Activated T-cell treated with anti-CD3 and anti-CD28 coated beads for 48 hours (primary cell): ENCODE measurements around the gene NTMT2.
"Not testable (repeated sequence)": the region's sequence is repeated elsewhere in the genome, so short reads cannot be mapped to it uniquely, and the experiment has no call there.

ENCODE experiments used
- DNase-seq: peaks from one replicate; pipeline ENCODE4 v3.0.0-alpha.2; 2020; ENCODE audit warnings: low read depth

Gene NTMT2

DNA sequence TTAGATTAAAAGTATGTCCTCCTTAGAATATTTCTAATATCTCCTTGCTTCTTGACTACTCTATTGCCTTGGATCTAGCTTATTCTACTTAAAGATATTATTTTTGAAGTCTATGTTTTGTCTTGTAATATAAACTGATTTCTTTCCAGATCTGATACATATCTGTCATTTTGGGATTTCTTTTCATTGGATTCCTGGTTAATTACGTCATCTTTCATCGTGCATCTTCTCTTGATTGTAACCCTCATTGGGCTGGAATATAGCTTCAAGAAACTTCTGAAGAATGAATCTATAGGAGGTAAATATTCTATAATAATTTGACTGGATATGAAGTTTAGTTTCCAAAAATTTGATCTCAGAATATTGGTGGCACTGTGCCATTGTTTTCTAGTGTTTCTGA is 12.1 kb downstream of the NTMT2 start:
- DNase-seq: no peak

DNA sequence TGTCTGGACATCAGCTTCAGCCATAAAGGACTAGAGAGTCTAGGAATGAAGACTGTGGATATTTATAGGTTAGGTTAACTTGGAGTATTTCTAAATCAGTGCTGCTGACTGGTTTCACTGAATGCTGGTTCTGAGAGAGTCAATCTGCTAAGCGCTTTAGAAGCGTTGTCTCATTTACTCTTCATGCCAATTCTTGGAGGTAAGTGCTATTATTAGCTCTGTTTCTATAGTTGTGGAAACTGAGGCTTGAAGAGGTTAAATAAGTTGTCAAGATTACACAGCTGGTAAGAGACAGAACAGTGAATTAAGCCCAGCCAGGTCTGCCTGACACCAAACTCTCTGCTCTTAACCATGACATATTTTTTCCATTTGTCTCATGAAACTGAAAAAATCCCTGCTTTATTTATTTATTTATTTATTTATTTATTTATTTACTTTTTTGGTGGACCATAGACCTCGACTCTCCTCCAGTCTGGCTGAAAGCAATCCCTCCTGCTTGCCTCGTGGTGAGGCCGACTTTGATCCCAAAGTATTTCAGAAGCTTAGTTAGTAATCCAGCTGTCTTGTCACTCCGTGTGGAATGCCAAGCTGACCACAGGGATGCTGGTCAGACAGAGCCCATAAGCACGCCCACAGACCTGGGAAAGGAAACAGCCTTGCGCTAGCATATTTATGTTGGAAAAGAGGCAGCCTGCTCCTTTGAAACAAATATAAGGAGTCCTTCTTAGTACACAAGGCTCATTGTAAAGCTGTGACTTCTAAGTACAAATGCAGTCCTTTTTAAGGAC is 16.9 kb downstream of the NTMT2 start:
- DNase-seq: no peak

DNA sequence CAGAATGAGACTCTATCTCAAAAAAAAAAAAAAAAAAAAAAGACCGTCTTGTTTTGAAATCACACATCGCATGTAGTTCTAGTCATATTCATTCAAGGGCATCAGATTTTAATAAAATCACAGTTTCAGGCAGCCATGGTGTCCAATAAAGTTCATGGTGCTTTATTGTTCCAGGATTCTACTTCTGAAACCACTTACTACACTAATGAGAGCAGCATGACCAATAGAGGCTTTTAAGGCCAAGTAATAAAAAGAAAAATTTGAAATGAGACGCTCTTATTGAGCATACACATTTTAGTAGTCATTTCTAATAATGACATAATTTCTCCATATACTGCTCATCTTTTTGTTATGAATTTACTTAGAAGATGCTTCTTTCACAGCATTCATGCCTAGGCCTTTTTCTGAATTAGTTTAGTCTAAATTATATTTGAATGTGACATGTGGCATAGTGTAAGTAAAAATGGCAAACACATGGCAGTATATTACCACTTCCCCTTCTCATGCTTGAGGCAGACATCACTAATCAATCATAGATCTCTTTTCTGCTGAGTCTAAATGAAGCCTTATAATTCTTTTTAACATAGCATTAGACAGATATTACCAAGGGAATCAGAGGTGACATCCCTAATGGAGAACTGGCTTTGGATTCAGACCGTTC is 18.5 kb downstream of the NTMT2 start:
- DNase-seq: no peak

DNA sequence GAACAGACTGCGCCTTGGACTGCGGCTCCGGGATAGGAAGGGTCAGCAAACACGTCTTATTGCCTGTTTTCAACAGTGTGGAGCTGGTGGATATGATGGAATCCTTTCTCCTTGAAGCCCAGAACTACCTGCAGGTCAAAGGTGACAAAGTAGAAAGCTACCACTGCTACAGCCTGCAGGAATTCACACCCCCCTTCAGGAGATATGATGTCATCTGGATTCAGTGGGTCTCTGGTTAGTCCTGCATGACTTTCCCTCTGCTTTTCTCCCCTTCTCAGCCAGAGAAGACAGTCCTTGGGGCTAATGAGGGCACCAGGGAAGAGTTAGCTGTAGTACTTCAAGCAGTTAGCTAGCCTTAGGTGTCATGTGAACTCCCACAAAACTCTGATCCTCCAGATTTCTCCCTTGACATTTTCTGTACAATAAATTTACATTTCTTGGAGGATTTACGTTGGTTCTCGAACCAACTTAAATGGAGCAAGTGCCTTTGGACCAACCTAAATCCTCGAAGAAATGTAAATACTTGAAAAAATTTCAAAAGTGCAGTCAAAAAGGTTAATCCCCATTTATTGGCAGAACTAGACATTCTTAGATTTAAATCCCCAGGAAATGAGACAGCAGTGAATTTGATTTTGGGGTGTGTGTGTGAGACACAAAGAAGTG is 20.9 kb downstream of the NTMT2 start:
- DNase-seq: no peak

DNA sequence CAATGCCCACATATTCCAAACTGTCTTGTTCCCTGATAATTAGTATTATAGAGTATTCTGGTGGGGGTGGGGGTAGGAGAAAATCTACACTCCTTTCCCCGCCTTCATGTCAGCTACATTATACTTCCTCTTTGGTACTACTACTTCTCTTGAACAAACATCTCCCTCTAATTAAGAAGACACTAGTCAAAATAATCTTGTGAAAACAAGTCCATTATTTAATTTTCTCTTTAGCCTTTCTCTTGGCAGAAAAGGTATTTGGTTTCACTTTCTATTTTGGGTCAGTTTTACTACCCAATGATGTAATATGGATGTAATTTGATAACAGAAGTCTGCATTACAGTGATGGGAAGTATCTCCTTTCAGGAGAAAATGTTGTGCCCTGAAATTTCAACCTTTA is 22.5 kb downstream of the NTMT2 start:
- no peak for DNase-seq

DNA sequence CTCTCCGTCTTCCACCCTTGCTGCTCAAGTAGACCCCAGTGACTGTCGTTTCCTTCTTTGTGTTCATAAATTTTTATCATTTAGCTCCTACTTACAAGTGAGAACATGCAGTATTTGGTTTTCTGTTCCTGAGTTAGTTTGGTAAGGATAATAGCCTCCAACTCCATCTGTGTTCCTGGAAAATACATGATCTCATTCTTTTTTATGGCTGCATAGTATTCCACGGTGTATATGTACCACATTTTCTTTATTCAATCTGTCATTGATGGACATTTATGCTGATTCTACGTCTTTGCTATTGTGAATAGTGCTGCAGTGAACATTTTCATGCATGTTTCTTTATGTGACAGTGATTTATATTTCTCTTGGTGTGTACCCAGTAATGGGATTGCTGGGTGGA is 24.8 kb downstream of the NTMT2 start:
- DNase-seq: not testable (repeated sequence)

DNA sequence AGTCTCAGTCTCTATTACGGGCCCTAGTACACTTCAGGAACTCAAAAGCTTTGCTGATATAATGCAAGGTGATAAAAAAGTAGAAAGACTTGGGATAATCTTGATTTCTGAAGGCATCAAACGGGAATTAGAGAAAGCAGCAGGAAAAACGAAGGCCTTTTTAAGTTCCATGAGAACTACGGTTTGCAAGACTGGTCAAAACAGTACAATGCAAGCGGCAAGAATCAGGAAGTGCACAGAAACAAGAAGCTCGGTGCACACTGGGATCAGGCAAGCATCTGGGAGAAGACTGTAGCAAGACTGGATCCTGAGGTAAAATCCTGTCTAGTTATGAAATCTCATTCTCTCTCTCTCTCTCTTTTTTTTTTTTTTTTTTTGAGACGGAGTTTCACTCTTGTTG is 28.6 kb downstream of the NTMT2 start:
- no peak for DNase-seq

DNA sequence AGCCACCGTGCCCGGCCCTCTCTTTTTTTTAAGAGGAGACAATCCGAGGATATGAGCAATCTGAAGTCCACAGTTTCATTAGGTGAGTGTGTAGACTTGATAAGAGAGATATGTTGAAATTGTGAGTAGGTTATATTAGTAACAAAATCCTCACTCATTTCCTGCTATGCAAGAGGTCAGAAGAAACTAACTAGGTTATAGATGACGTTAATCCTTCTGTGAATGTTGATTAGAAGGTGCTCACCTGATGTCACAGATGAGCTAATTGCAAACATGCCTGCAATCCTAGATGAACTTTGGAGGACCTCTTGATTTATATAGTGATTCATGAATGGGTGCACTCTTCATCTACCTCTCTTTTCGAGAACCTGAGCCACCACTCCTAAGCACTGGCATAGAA is 29.3 kb downstream of the NTMT2 start:
- DNase-seq: no peak

DNA sequence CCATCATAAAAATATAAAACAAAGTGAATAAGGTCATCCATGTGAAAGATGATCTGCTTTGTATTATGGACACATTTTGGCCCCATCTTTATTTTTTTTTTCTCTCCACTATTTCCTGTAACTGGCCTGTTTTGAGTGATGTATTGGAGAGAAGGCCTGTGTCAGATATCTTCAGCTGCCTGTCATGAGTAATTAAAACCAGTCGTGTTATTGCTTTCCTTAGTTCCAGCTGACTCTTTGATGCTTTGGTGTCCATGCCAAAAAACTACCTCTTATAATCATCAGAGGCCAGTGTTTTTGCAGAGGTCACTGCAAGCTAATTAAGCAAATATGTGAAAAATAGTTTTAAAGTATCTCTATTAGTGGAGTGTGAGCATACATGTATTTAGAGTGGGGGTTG is 29.7 kb downstream of the NTMT2 start:
- no peak for DNase-seq

DNA sequence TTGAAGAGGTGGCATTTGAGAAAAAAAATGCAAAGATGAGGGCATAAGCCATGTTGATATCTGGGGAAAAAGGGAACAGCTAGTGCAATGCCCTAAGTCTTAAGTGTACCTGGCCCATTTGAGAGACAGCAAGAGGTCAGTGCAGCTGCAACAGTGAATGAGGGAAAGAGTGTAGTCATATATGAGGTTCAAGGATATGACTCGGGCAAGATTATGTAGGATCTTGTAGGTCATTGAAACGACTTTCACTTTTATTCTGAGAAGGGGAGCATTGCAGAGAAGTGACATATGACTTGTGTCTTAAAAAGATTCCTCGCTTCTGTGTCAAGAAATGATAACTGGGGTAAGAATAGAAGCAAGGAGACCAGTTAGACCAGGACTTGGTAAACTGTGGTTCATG is 31.0 kb downstream of the NTMT2 start:
- no peak for DNase-seq

DNA sequence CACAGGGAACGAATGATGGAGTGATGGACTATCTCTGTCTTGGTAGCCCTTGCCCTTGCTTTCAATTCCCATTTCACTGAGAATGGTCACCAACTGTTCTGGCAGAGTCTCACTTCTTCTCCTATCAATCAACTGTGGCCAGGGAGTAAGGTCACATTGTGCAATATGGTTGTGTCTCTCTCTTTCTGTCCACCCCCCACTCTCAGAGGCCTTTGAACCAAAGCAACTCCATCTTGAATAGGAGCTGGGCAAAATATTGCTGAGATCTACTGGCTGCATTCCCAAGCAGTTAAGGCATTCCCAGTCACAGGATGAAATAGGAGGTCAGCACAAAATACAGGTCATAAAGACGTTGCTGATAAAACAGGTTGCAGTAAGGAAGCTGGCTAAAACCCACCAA is 36.7 kb downstream of the NTMT2 start:
- DNase-seq: no peak

DNA sequence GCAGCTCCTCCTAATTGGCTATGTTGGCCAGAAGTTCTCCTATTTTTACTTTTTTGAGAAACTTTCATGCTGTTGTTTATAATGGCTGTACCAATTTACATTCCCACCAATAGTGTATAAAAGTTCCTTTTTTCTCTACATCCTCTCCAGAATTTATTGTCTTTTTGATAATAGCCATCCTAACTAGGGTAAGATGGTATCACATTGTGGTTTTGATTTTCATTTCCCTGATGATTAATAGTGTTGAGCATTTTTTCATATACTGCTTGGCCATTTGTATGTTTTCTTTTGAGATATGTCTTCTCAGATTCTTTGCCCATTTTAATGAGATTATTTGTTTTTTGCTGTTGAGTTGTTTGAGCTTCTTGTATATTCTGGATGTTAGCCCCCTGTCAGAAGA is 46.8 kb downstream of the NTMT2 start:
- DNase-seq: no peak

DNA sequence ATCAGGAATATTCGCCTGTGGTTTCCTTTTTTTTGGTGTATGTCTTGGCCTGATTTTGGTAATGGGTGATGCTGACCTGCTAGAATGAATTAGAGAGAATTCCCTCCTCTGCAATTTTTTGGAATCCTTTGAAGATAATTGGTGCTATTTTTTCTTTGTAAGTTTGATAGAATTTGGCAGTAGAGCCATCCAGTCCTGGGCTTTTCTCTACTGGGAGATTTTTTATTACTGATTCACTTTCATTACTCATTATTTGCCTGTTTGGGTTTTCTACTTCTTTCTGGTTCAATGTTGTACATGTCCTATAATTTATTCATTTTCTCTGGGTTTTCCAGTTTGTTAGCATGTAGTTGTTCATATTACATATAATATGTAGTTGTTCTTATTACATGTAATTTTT is 48.7 kb downstream of the NTMT2 start:
- no peak for DNase-seq

DNA sequence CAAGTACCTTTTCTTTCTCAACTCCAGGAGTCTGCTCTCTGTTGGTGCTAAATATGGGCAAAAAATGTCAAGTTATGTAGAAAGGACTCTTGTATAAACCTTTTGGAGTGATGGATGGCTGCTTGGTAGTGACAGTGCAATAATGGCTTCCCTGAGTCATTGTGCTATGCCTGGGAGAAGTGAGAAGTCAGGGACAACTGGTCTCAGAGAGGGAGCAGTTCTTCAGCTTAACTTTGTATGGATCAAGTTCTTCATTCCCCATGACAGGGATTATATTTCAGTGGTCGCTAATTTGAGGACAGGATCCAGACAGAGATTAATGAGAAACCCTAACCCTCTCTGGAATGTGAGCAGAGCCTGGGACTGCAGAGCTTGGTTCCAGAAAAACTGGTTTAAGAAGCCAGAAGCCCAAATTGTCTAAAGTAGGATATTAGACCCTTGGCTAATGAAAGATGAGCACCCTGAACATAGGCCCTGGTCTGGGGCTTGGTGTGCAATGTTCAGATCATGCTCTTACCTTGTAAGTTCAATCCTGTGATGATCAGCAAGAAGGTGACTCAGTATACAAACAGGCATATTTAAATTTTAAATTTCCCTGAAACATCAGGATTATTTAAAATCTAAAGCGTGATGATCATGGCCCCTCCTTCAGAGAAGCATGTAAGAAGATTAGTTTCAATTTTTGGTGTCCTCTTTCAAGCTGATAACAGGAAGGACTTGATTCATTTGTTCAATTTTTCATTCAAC is 50.9 kb downstream of the NTMT2 start:
- no peak for DNase-seq

DNA sequence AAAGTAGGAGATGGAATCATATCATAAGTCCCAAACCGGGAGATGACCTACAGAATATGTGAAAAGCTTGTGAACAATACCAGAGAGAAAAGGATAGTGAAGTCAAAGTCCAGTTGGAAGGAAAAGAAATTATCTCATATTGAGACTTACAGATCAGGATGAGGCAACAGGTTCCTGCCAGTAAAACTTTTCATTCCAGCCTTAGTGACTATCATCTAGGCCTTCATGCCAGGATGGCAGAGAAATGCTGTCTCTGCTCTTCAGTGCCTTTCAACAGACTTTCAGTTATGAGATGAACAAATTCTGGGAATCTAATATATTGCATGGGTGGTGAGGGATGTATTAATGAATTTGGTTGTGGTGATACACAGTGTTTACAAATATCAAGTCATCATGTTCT is 52.3 kb downstream of the NTMT2 start:
- no peak for DNase-seq

DNA sequence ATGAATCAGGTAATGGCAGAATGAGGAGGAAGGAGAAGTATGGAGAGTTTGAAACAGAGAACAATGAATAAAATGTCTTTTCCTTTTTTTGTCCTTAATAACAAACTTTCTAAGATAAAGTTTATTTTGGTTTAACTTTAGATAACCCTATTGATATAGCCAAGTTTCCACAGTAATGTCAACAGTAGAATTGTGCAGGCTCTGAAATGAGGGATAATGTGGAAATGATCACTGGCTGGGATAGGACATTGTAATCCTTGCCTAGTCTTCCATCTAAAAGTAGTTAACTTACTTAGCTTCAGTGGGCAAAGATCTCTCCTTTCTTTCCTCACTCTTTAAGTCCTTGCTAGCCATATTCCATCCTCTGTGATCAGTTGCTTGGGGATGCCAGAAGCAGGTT is 52.8 kb downstream of the NTMT2 start:
- no peak for DNase-seq

DNA sequence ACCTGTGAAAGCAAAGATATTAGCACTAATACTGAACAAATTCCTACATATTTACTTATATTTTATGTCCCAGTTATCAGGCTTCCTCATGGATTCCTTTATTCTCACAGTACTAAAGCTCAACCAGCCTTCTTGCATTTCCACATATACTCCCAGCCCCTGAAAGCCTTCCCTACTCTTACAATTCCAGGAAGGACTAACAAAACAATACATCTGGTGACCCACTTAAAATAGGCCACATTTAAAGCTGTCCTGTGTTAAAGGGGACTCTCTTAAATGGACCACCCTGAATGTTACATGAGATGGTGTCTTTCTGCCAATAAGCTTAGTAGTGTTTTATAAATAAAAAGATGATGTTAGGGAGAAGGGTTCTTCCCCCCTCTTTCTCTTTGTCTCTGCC is 54.4 kb downstream of the NTMT2 start:
- no peak for DNase-seq

DNA sequence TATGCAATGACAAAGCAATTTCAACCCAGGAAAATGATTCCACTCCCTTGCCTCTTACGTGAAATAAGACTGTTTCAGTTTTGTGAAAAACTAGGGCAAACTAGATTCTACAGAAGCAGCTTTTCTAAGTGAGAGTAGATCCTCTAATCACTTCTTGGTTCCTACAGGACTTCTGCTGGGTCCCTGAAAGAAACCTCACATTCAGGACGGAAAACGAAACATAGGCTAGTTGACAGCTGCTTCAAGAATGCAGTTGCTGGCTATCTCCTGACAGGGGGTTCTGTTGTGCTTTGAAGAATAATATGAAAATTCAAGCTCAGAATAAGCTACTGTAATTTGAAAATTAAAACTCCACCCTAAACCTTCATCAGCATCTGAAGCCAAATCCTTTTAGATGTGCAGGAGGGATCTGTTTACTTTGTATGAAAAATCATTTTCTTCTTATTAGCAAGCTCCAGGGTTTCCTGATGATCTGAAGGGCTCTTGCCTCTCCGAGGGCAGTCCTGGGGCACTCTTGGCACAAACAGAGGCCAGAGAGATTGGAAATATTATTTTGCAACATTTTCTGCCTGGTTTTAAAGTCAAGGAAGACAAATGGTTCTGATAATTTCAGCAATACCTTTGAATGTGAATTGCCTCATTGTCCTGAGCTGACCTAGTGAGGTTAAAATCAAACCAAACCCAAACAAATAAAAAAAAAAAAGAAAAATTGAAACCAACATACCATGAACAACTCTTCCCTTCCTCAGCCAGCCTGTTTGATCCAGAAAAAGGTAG is 55.0 kb downstream of the NTMT2 start:
- no peak for DNase-seq

DNA sequence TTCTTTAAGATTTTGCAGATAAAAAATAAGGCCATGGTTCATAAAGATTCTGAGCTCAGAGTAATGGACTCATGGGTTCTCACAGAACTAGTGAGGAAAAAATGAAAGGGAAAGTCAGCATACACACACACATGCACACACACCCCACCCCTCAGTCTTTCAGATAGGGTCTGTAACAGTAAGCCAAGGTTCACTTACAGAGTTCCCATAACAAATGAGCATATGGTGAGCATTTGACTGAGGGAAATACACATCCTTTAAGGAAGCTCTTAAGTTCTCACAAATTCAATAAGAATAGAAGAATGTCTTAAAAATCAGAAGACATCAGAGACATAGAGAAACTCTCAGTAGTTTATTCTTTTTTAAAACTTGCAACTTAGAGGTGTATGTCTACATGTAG is 57.9 kb downstream of the NTMT2 start:
- no peak for DNase-seq

DNA sequence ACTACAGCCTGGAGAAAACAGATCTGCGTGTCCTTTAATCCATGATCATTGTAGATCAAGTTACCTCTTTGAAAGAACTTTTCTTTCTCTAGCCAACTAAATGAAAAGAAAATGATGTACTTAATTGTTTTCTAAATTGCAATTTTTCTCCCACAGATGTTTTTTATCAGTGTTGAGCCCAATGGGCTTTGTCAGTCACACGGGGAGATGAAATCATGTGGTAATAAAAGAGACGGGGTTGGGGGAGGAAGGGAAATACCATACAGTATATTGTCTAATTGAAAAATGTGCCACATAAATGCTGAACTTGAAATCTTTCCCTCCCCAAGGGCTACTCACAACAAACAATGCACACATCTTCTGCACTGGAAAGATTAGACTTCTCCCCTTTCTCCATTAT is 58.4 kb downstream of the NTMT2 start:
- DNase-seq: no peak

DNA sequence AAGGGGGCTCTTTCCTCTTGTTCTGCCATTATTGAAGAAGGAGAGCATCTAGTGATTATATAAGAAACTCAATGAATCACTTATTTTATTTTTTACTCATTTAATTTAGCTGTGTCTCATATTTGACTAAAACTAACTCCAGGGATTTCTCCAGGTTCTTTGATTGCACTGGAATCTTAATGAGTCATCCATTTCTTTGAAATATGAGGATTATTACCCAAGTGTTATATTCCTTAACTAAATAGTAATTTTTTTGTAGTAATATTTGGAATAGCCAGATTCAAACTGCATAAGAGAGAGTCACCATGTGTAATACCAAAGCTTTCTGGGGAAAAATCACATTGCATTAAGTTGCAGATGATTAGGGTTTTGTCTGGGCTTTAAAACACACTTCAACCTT is 59.5 kb downstream of the NTMT2 start:
- DNase-seq: no peak

DNA sequence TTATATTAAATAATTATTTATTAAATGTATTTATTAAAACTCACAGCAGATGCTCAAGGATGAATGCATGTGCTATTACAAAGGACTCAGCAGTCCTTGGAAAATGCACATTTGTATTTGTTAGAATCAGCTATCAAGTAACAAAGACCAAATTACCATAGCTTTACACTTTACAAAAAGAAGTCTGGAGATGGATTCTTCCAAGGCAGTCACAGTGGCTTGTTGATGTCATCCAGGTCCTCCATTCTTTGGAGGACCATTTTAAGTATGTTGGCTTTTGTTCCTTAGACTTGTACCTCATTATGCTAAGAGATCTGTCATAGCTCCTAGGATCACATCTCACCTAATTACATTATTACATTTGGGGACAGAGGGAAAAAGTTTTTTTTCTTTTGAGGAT is 63.4 kb downstream of the NTMT2 start:
- no peak for DNase-seq
